GM12865 (cell line): ENCODE results near the gene MAP4K3.

Experiments used
- DNase-seq: peaks from one replicate; pipeline ENCODE4 v3.0.0; 2010; ENCODE audit warnings: low read depth
- H3K4me3 ChIP-seq: 2 replicates; pipeline ENCODE4 v1.5.1; 2011; ENCODE audit warnings: mild to moderate bottlenecking, low read depth, low read length, control low read depth
- CTCF ChIP-seq: IDR thresholded peaks from 2 replicates; pipeline ENCODE4 v1.5.1; 2011; ENCODE audit warnings: low read length, control low read depth, low read depth, inconsistent platforms; ENCODE audit not compliant: insufficient read depth; ENCODE audit errors: missing control alignments

The MAP4K3 gene

GRCh38 chr2:39269941-39270340 is 167.1 kb downstream of the MAP4K3 start:
- DNase-seq: no peak
- TF ChIP-seq CTCF: no peak
- H3K4me3 ChIP-seq: no peak overlapping the region

DNA sequence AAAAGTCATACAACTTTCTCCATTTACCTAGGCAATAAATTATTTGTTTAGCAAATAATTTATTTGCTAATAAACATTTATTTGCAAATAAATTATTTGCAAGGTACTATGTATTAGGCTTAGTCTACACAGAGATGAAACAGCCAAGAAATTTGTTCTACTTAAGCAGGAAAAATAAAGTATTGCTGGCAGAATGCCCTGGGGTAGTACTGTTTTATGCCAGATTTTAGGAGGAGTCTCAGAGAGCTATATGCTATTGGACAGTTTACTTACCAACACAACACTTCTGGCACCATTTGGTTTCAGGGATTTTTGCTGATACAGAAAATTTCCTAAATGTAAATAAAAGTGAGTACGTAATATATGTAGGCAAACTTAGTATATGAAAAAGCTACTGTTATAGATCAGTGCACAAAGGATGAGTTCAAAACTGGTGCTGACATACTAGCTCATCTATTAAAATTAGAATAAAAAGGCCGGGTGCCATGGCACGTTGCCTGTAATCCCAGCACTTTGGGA is 170.1 kb downstream of the MAP4K3 start:
- DNase-seq: no peak
- TF ChIP-seq CTCF: no peak
- H3K4me3 ChIP-seq: no peak overlapping the region

GRCh38 chr2:39266139-39266805 is 170.8 kb downstream of the MAP4K3 start:
- no peak overlapping the region for H3K4me3 ChIP-seq
- no peak for TF ChIP-seq CTCF
- peak; percentile 67 for DNase-seq

DNA sequence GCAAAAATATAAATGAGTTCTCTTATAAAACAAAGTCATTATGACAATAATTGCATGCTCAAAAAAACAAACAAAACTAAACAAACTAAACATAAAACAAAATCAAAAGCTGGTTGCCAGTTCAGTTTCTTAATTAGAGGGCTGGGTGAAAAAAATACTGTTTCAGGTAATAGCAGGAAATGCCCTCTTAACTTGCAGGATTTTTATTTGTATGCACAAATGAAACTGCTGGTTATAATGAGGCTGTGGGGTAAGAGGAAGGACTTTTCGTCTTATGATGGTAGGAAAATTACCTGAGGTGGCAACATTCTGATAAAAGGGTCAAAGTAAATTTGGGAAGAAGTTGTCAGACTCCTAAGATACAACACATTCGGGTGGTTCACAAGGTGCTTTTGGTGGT is 171.8 kb downstream of the MAP4K3 start:
- DNase-seq: peak; percentile 29
- TF ChIP-seq CTCF: no peak
- H3K4me3 ChIP-seq: no peak overlapping the region

- no peak for TF ChIP-seq CTCF
- no peak overlapping the region for H3K4me3 ChIP-seq
- DNase-seq: peak; percentile 50
These were observed 172.4 kb downstream of the MAP4K3 start for GRCh38 chr2:39264733-39265132.

GRCh38 chr2:39260087-39260486 is 177.0 kb downstream of the MAP4K3 start:
- TF ChIP-seq CTCF: no peak
- DNase-seq: no peak
- H3K4me3 ChIP-seq: no peak overlapping the region

- DNase-seq: no peak
- H3K4me3 ChIP-seq: no peak overlapping the region
- TF ChIP-seq CTCF: no peak
These were observed 181.0 kb downstream of the MAP4K3 start for GRCh38 chr2:39256040-39256439.
